Erythroblast (primary cell): ENCODE measurements around the gene MOCOS.

Source experiments
- DNase-seq, 2 experiments: peaks; one replicate each; lab custom pipeline; 2025; lab: John Stamatoyannopoulos, UW
- GATA1 ChIP-seq: IDR thresholded peaks from 2 replicates; pipeline ENCODE4 v1.6.1; 2011; ENCODE audit warnings: low read depth, mild to moderate bottlenecking, control low read depth, low read length, moderate library complexity
- POLR2A ChIP-seq: IDR thresholded peaks from 2 replicates; pipeline ENCODE4 v1.6.1; 2011; ENCODE audit warnings: mild to moderate bottlenecking, low read length

The MOCOS gene

GRCh38 chr18:36281936-36282335, 94.6 kb downstream of the MOCOS start:
- DNase-seq, result peak in 1 of 2 experiments; percentile 24
- TF ChIP-seq POLR2A, result no peak
- no peak for TF ChIP-seq GATA1

GRCh38 chr18:36283448-36283847, 96.2 kb downstream of the MOCOS start:
- DNase-seq, result no peak
- TF ChIP-seq POLR2A (no peak), GATA1 (no peak)

DNA sequence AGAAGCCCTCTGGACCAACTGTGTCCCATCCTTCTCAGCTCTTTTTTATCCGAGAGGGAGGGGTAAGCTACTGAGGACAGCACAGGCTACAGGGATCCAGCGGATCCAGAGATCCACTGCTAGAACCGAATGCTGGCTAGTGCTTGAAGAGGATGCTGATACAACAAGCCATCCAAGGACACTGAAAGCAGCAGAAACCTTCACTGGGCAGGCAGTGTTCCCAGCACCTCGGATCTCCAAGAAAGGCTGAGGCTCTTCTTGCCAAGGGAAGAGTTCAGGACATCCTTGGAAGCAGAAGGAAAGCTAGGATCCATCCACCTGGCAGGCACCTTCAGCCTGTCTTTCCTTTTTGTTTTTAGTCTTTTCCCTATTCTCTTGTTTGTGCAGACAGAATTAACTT, 97.0 kb downstream of the MOCOS start:
- DNase-seq, result no peak
- TF ChIP-seq GATA1 (no peak), POLR2A (no peak)

DNA sequence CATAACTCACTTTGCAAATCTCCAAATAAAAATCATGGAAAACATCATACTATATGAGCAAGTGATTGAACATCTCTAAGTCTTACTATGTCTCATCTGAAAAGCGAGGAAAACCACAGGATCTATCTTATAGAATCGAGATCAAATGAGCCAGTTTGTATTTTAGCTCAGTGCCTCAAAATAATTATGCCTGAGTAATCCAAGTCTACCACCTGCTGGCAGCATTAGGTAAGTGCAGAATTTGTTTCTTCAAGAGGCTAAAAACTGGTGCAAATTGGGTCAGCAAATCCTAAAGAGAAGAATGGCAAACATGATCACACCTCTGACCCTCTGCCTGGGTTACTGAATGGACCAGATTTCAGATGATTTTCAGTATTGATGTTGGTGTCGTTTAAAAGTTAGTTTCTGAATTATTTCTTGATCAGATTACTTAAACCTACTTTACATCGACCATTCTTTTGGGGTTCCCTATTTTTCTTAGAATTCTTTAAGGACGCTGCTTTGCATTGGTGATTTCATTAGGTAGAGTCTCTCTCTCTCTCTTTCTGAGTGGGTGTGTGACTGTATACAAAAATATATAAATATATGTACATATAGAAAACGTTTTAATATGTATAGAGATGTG, 97.5 kb downstream of the MOCOS start:
- peak; percentile 74 to 85 for DNase-seq
- no peak for TF ChIP-seq GATA1
- no peak for TF ChIP-seq POLR2A

DNA sequence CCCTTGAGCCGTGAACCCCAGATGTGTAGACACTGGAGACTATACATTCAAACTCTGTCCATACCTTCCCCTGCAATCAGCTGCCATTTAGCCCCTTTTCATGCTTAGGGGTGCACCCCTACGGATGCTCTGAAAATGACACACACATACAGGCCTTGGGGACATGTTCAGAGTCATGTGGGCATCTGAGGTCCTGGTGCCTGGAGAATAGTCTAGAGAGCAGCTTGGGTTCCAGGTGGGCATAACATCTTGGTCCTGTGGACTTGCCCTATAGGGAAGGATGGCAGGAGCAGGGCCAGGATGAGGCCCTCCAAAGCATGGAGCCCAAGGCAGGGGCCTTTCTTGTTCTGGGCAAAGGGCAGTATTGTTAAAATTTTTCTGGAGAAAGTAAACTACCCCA, 100.4 kb downstream of the MOCOS start:
- DNase-seq, result no peak
- TF ChIP-seq GATA1, result no peak
- no peak for TF ChIP-seq POLR2A

GRCh38 chr18:36288689-36289088, 101.4 kb downstream of the MOCOS start:
- DNase-seq, result no peak
- TF ChIP-seq GATA1, result no peak
- no peak for TF ChIP-seq POLR2A

- no peak for TF ChIP-seq POLR2A
- TF ChIP-seq GATA1, result no peak
Observed at GRCh38 chr18:36294031-36294430, 106.7 kb downstream of the MOCOS start.

DNA sequence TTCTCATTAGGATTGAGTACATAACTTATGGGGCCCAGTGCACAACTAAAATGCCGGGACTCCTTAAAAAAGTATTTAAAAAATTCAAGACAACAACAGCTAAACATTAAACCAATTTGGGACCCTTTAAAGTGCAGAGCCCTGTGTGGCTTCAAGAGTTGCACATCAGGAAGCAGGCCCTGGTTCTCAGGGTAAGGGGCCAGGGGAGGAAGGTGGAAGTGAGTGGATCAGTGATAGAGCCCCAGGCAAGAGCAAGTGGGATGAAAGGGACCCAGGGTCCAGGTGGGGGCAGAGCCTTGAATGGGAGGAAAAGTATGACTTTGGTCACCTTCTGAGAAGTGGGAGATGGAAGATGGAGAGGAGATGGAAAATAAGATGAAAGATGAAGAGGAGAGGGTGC, 107.9 kb downstream of the MOCOS start:
- no peak for TF ChIP-seq GATA1
- no peak for TF ChIP-seq POLR2A
- no peak for DNase-seq

More at GRCh38 chr18:36294031-36294430, 106.7 kb downstream of the MOCOS start:
- no peak for DNase-seq

- TF ChIP-seq POLR2A (no peak), GATA1 (no peak)
- no peak for DNase-seq
Observed at GRCh38 chr18:36295880-36296301, 108.6 kb downstream of the MOCOS start.

- no peak for TF ChIP-seq GATA1
- no peak for TF ChIP-seq POLR2A
- DNase-seq, result peak; percentile 18 to 26
Observed at GRCh38 chr18:36296650-36297416, 109.5 kb downstream of the MOCOS start.

DNA sequence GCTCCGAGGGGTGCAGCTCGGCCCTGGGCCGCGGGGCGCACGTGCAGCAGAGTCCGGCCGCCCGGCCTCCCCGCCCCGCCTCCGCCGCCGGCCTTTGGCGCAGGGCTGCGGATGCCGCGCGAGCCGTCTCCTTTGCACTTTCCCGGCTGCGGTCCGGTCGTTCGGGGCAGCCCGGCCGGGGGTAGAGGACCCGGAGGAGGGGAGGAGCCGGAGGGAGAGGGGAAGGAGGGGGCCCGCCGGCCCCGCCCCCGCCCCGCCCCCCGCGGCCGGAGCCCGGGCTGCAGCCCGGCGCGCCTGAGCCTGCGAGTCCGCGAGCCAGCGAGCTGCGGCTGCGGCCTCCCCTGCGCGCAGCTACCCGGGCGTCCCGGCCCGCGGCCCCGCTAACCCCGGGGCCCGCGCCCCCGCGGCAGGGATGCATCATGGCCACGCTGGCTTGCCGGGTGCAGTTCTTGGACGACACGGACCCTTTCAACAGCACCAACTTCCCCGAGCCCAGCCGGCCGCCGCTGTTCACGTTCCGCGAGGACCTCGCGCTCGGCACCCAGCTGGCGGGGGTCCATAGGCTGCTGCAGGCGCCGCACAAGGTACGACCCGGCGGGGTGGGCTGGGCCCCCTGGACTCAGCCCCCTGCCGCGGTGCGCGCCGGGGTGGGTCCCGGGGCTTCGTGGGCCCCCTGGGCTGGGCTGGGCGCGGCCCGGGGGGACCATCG, 110.3 kb downstream of the MOCOS start, which contains the start of gene FHOD3:
Gene FHOD3, plus strand, starts transcription at position 297 of the 709 bp plus-strand sequence. Its CDS starts 123 bp downstream, at position 420.
- no peak for TF ChIP-seq POLR2A
- no peak for TF ChIP-seq GATA1
- no peak for DNase-seq

DNA sequence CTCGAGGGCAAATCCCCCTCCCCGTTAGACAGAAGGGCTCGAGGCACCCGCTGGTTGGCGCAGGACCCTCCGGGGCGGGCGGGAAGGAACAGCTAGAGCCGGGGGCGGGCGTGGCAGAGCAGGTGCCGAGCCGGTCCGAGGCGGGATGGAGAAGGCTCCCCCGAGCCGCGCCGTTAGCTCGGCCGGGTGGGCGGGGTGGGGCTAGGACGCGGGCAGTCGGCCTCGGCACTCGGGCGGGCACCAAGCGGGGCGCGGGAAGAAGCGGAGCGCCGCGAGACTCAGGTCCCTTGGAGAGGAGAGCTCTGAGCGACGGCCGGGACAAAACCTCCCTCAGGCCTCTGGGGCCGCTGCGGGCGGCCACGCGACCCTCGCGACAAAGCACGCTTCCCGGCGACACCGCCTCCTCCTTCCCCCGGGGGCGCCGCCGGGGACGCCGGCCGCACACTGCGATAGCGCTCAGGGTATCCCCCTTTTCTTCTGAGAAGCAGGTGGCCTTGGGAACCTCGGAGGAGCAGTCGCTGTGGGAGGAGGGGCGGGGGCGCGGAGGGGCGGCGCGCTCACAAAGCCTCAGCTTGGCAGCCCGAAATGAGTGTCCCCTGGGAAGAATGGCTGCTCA, 110.9 kb downstream of the MOCOS start:
- TF ChIP-seq GATA1, result no peak
- no peak for TF ChIP-seq POLR2A
- no peak for DNase-seq

GRCh38 chr18:36299015-36299414, 111.7 kb downstream of the MOCOS start:
- TF ChIP-seq POLR2A (no peak), GATA1 (no peak)
- no peak for DNase-seq

DNA sequence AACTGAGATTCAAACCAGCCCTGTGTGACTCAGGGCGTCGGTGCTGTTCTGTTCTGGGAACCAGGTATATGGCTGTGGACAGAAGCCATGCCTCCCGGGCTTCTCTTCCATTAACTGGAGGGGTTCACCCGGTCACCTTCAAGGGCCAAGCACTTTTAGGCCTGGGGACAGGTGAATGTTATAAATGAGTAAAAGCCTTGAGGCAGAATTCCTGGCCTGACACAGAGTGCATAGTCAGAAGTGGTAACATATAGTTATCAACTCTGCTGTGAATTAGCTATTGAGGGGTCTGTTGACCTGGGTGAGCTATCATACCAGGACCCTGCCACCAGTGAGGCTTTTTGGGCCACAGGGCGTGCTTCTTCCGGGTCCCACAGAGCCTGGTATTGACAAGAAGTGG, 112.9 kb downstream of the MOCOS start:
- no peak for DNase-seq
- TF ChIP-seq GATA1, result no peak
- no peak for TF ChIP-seq POLR2A
